Activated naive CD8-positive, alpha-beta T cell (primary cell): ENCODE measurements around the gene KIAA0319L.
"Not testable (repeated sequence)": the region's sequence is repeated elsewhere in the genome, so short reads cannot be mapped to it uniquely, and the experiment has no call there.

Experiments used
- H3K27ac Mint-ChIP-seq: one replicate; pipeline ENCODE4 v1.8.0; 2021; ENCODE audit warnings: mixed read lengths
- H3K27me3 Mint-ChIP-seq: one replicate; pipeline ENCODE4 v1.8.0; 2021; ENCODE audit warnings: mixed read lengths
- H3K36me3 Mint-ChIP-seq: one replicate; pipeline ENCODE4 v1.8.0; 2021; ENCODE audit warnings: mixed read lengths
- H3K4me1 Mint-ChIP-seq: one replicate; pipeline ENCODE4 v1.8.0; 2021; ENCODE audit warnings: low read depth, mixed read lengths
- H3K4me3 Mint-ChIP-seq: one replicate; pipeline ENCODE4 v1.8.0; 2021; ENCODE audit warnings: mild to moderate bottlenecking, mixed read lengths
- H3K9me3 Mint-ChIP-seq: one replicate; pipeline ENCODE4 v1.8.0; 2021; ENCODE audit warnings: low read depth, mixed read lengths

Gene KIAA0319L

DNA sequence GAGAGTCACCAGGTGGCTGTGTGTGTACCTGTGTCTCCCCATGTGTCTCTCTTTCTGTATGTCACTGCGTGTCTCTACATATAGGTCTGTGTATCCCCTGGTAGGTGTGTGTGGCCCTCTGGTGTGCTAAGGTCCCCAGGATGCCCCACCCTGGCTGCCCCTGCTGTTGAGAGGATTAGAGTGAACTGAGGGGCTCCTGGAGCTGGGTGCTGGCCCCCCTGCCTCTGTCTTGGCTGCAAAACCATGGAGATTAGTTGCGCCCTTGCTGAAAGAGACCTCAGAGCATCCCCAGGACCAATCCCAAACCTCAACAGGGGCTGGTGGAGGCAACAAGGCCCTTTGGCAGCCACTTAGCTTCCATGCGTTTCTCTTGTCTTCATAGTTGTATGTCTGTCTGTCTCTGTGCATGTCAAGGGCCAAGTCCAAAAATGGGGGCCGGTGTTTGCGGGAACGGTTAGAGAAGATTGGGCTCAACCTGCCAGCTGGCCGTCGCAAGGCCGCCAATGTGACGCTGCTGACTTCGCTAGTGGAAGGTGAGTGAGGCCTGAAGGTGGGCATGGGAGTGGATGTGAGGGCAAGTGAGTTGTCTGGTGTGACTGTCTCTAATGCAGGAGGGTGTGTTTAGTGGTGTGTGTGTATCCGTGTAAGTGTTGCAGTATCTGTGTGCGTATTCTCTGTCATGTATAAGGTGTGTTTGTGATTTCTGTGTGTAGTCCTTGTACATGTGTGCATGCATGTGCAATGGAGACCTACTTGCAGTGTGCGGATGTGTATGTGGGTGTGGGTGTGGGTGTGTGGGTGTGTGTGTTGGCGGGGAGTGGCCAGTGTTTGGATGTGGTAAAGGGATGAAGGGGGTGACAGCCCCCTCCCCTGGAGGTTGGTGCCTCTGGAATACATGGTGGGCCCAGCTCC lies 32.6 kb upstream of the KIAA0319L start:
- Mint-ChIP-seq H3K36me3 (peaks cover 7% of the 10 kb centered on the region), H3K27me3 (no peaks in the 10 kb centered on the region), H3K9me3 (no peaks in the 10 kb centered on the region), H3K27ac (no peak overlapping the region), H3K4me1 (peaks cover 17% of the 10 kb centered on the region), H3K4me3 (no peak overlapping the region)

DNA sequence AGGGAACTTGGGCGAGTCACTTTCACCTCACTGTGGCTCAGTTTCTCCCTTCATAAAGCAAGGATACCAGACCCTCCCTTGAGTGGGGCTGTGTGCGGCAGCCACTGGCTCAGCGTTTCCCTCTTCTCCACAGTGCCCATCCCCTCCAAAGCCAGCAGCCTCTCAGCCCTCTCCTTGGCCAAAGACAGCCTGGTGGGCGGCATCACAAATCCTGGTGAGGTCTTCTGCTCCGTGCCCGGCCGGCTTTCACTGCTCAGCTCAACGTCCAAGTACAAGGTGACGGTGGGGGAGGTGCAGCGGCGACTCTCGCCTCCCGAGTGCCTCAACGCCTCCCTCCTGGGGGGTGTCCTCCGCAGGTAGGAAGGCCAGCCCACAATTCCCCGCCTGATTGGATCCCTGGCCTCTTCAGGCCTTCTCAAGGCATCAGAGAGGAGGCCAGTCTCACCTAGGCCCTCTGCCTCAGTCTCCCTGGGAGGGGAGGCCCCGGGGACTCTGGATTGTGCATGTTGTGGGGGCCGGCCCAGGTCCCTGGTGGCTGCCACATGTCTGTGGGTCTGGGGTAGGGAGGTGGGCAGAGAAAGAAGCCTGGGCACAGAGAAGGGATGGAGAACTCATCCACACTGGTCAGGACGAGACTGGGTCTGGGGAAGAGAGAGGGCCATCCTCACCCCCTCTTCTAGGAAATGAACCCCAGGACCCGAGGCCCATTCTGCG lies 31.2 kb upstream of the KIAA0319L start:
- no peak overlapping the region for H3K4me3 Mint-ChIP-seq
- peaks cover 7% of the 10 kb centered on the region for H3K36me3 Mint-ChIP-seq
- no peak overlapping the region for H3K27ac Mint-ChIP-seq
- H3K4me1 Mint-ChIP-seq = peaks cover 11% of the 10 kb centered on the region
- H3K27me3 Mint-ChIP-seq = no peaks in the 10 kb centered on the region
- H3K9me3 Mint-ChIP-seq = no peaks in the 10 kb centered on the region

GRCh38 chr1:35587736-35588135 lies 30.5 kb upstream of the KIAA0319L start:
- no peaks in the 10 kb centered on the region for H3K27me3 Mint-ChIP-seq
- H3K27ac Mint-ChIP-seq = no peak overlapping the region
- H3K4me1 Mint-ChIP-seq = peaks cover 5% of the 10 kb centered on the region
- H3K4me3 Mint-ChIP-seq = no peak overlapping the region
- H3K36me3 Mint-ChIP-seq = peaks cover 7% of the 10 kb centered on the region
- H3K9me3 Mint-ChIP-seq = no peaks in the 10 kb centered on the region

DNA sequence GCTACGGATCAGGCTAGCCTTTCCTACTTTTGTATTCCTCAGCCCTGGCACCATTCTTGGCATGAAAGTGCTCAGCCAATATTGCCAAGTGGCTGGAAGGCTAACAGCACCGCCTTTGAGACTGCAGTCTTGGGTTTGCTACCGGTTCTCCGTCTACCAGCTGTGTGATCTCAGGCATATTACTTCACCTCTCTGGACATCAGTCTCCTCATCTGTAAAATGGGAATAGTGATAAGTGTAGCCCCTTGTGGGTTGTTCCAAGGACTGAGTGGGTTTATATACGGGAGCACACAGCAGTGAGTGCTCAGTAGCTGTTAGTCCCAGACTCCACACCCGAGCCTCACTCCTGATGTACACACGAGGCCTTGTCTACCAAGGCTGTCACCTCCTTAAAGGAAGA lies 29.6 kb upstream of the KIAA0319L start:
- H3K36me3 Mint-ChIP-seq = peaks cover 7% of the 10 kb centered on the region

DNA sequence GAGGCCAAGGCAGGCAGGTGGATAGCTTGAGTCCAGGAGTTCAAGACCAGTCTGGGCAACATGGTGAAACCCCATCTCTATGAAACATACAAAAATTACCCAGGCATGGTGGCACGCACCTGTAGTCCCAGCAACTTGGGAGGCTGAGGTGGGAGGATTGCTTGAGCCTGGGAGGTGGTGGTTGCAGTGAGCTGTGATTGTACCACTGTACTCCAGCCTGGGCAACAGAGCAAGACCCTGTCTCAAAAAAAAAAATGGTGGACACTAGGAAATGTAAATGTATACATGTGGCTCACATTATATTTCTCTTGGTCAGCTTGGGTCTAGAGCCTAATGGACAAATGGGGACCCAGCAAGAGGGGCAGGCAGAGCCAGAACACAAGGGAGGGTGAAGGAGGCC lies 28.6 kb upstream of the KIAA0319L start:
- not testable (repeated sequence) for H3K4me1 Mint-ChIP-seq, H3K27ac Mint-ChIP-seq, H3K27me3 Mint-ChIP-seq, H3K4me3 Mint-ChIP-seq, H3K36me3 Mint-ChIP-seq, H3K9me3 Mint-ChIP-seq

More for the DNA sequence above, 29.6 kb upstream of the KIAA0319L start:
- Mint-ChIP-seq H3K27ac (no peak overlapping the region), H3K4me3 (no peak overlapping the region), H3K4me1 (peaks cover 3% of the 10 kb centered on the region), H3K27me3 (no peaks in the 10 kb centered on the region), H3K9me3 (no peaks in the 10 kb centered on the region)

DNA sequence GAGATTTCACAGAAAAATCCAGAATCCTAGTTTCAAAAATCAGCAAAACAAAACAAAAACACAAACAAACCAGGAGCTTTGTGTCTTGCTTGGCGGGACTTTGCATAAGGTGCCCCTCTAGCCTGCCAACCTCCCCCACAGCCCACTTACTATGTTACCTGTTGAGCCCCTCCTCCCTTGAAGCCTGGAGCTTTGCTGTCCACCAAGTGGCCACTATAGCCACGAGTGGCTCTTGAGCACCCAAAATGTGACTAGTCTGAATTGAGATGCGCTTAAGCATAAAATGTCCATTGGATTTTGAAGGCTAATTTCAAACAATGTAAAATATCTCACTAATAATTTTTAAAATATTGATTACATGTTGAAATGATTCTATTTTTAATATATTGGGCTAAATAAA lies 28.1 kb upstream of the KIAA0319L start:
- Mint-ChIP-seq H3K27me3 (no peaks in the 10 kb centered on the region), H3K27ac (no peak overlapping the region), H3K4me3 (no peak overlapping the region), H3K9me3 (no peaks in the 10 kb centered on the region), H3K36me3 (peaks cover 4% of the 10 kb centered on the region), H3K4me1 (no peaks in the 10 kb centered on the region)

DNA sequence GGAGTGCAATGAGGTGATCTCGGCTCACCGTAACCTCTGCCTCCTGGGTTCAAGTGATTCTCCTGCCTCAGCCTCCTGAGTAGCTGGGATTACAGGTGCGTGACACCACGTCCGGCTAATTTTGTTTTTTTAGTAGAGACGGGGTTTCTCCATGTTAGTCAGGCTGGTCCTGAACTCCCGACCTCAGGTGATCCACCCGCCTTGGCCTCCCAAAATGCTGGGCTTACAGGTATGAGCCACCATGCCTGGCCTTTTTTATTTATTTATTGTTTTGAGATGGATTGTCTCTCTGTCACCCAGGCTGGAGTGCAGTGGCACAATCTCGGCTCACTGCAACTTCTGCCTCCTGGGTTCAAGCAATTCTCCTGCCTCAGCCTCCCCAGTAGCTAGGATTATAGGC lies 24.4 kb upstream of the KIAA0319L start:
- H3K36me3 Mint-ChIP-seq, H3K27me3 Mint-ChIP-seq, H3K27ac Mint-ChIP-seq, H3K9me3 Mint-ChIP-seq, H3K4me3 Mint-ChIP-seq: not testable (repeated sequence)
- H3K4me1 Mint-ChIP-seq = peaks cover 11% of the 10 kb centered on the region

DNA sequence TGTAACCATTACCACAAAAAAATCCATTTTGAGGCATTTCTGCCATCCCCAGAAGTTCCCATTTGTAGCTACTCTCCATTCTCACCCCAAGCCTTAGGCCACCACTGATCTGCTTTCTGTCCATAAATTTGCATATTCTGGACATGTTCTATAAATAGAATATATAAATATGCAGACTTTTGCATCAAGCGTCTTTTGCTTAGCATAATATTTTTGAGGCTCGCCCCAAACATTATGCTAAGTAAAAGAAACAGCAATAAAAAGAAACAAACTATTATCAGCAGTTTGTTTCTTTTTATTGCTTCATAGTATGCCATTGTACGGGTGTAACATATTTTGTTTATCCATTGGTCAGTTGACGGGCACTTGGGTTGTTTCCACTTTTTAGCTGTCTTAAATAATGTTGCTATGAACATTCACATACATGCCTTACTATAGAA lies 23.8 kb upstream of the KIAA0319L start:
- Mint-ChIP-seq H3K4me1 (peaks cover 17% of the 10 kb centered on the region), H3K27ac (no peak overlapping the region), H3K27me3 (no peaks in the 10 kb centered on the region), H3K4me3 (no peak overlapping the region), H3K9me3 (no peaks in the 10 kb centered on the region), H3K36me3 (no peaks in the 10 kb centered on the region)

DNA sequence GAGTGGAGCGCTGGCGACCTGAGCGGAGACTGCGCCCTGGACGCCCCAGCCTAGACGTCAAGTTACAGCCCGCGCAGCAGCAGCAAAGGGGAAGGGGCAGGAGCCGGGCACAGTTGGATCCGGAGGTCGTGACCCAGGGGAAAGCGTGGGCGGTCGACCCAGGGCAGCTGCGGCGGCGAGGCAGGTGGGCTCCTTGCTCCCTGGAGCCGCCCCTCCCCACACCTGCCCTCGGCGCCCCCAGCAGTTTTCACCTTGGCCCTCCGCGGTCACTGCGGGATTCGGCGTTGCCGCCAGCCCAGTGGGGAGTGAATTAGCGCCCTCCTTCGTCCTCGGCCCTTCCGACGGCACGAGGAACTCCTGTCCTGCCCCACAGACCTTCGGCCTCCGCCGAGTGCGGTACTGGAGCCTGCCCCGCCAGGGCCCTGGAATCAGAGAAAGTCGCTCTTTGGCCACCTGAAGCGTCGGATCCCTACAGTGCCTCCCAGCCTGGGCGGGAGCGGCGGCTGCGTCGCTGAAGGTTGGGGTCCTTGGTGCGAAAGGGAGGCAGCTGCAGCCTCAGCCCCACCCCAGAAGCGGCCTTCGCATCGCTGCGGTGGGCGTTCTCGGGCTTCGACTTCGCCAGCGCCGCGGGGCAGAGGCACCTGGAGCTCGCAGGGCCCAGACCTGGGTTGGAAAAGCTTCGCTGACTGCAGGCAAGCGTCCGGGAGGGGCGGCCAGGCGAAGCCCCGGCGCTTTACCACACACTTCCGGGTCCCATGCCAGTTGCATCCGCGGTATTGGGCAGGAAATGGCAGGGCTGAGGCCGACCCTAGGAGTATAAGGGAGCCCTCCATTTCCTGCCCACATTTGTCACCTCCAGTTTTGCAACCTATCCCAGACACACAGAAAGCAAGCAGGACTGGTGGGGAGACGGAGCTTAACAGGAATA lies 20.1 kb upstream of the KIAA0319L start:
- Mint-ChIP-seq H3K27me3 (no peaks in the 10 kb centered on the region), H3K4me3 (peak overlapping the region; percentile 87), H3K27ac (peak overlapping the region; percentile 83), H3K9me3 (no peaks in the 10 kb centered on the region), H3K36me3 (peaks cover 3% of the 10 kb centered on the region), H3K4me1 (peaks cover 26% of the 10 kb centered on the region)

DNA sequence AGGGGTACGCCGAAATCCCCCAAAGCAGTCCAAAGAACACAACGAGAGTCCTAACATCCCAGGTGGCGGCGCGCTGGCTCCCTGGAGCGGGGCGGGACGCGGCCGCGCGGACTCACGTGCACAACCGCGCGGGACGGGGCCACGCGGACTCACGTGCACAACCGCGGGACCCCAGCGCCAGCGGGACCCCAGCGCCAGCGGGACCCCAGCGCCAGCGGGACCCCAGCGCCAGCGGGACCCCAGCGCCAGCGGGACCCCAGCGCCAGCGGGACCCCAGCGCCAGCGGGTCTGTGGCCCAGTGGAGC lies 19.5 kb upstream of the KIAA0319L start:
- H3K4me1 Mint-ChIP-seq = peaks cover 26% of the 10 kb centered on the region
- not testable (repeated sequence) for H3K27me3 Mint-ChIP-seq, H3K9me3 Mint-ChIP-seq, H3K36me3 Mint-ChIP-seq
- peak overlapping the region; percentile 66 for H3K27ac Mint-ChIP-seq
- peak overlapping the region; percentile 81 for H3K4me3 Mint-ChIP-seq

GRCh38 chr1:35576061-35576765 lies 19.0 kb upstream of the KIAA0319L start:
- Mint-ChIP-seq H3K4me1 (peaks cover 26% of the 10 kb centered on the region), H3K27me3 (no peaks in the 10 kb centered on the region), H3K4me3 (peak overlapping the region; percentile 81), H3K36me3 (peaks cover 3% of the 10 kb centered on the region), H3K27ac (peak overlapping the region; percentile 66), H3K9me3 (no peaks in the 10 kb centered on the region)

GRCh38 chr1:35575416-35575958 lies 18.3 kb upstream of the KIAA0319L start:
- peaks cover 26% of the 10 kb centered on the region for H3K4me1 Mint-ChIP-seq
- H3K36me3 Mint-ChIP-seq = peaks cover 3% of the 10 kb centered on the region
- H3K4me3 Mint-ChIP-seq = peak overlapping the region; percentile 25
- no peak overlapping the region for H3K27ac Mint-ChIP-seq
- no peaks in the 10 kb centered on the region for H3K27me3 Mint-ChIP-seq
- H3K9me3 Mint-ChIP-seq = no peaks in the 10 kb centered on the region

DNA sequence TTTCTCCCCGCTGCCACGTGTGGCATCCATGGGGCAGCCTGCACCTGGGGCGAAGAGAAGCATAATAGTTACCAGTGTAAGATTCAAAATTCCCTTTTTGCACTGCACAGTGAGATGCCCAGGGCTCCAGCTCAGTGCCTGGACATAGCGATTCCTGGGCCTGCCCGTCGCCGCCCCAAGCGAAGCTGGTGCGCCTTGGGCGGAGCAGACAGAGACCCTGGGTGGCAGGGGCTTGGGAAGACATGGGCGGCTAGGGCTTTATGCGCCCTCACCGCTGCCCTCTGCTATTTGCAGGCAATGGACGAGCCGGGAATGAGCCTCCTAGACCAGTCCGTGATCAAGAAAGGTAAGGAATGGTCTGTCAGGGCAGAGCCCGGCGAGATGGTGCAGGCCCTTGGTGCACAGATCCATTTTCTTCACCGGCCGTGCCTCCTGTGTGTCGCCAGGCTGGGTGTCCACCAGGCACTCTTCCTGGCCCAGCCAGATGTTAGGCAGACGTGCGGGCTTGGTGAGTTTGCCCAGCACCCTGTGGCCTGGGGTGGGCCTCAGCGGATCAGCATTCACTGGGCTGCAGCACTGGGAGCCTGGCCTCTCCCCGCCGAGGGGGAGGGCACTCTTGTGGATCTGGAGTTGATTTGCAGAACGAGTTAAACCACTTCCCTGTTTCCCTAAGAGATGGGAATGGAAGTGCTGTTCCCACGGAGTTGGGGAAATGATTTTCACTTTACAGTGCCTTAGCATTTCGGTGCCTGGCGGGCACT lies 17.6 kb upstream of the KIAA0319L start:
- Mint-ChIP-seq H3K4me3 (peak overlapping the region; percentile 25), H3K9me3 (no peaks in the 10 kb centered on the region), H3K27ac (no peak overlapping the region), H3K36me3 (peaks cover 3% of the 10 kb centered on the region), H3K27me3 (no peaks in the 10 kb centered on the region), H3K4me1 (peaks cover 26% of the 10 kb centered on the region)
